Karpas-422 (cell line): Measurements from ENCODE around the gene XRCC5. TPM values are rescaled to one million over a fixed set of nuclear protein-coding genes. Genes with fewer than 3 reads are reported as not detected.

Experiments used
- DNase-seq: peaks from one replicate; pipeline ENCODE4 v3.0.0-alpha.2; 2015
- H2AFZ ChIP-seq: fragments of 200-600 bp; sonication (generic); 2 replicates; pipeline ENCODE4 v1.6.1; 2014; ENCODE audit warnings: antibody characterized with exemption, low read length, mixed read lengths
- H3K27ac ChIP-seq: fragments of 200-600 bp; sonication (generic); 2 replicates; pipeline ENCODE4 v1.5.1; 2014; ENCODE audit warnings: mild to moderate bottlenecking, low read length, moderate library complexity
- H3K27me3 ChIP-seq: fragments of 200-600 bp; sonication (generic); 2 replicates; pipeline ENCODE4 v1.6.1; 2014; ENCODE audit warnings: low read length, mixed read lengths
- H3K36me3 ChIP-seq: fragments of 200-600 bp; sonication (generic); 2 replicates; pipeline ENCODE4 v1.6.1; 2014; ENCODE audit warnings: low read length, mixed read lengths; ENCODE audit not compliant: insufficient read depth
- H3K4me1 ChIP-seq: fragments of 200-600 bp; sonication (generic); 2 replicates; pipeline ENCODE4 v1.6.1; 2014; ENCODE audit warnings: mild to moderate bottlenecking, low read length, mixed read lengths
- H3K4me2 ChIP-seq: fragments of 200-600 bp; sonication (generic); 2 replicates; pipeline ENCODE4 v1.6.1; 2014; ENCODE audit warnings: low read length, low read depth, mild to moderate bottlenecking; ENCODE audit not compliant: poor library complexity, severe bottlenecking
- H3K4me3 ChIP-seq: fragments of 200-600 bp; sonication (generic); 2 replicates; pipeline ENCODE4 v1.5.1; 2014; ENCODE audit warnings: mild to moderate bottlenecking, antibody characterized with exemption, low read length, mixed read lengths
- H3K79me2 ChIP-seq: fragments of 200-600 bp; sonication (generic); 2 replicates; pipeline ENCODE4 v1.6.1; 2014; ENCODE audit warnings: mild to moderate bottlenecking, low read length, mixed read lengths
- H3K9ac ChIP-seq: fragments of 200-600 bp; sonication (generic); 2 replicates; pipeline ENCODE4 v1.6.0; 2014; ENCODE audit warnings: low read length
- H3K9me2 ChIP-seq: fragments of 200-600 bp; sonication (generic), shearing (Covaris generic); replicated peaks from 2 replicates; pipeline ENCODE4 v1.6.0; 2014; ENCODE audit warnings: mild to moderate bottlenecking, low read length, moderate library complexity; ENCODE audit not compliant: insufficient read depth
- H3K9me3 ChIP-seq: fragments of 300-700, 200-600 bp; sonication (generic); 2 replicates; pipeline ENCODE4 v1.6.1; 2014; ENCODE audit warnings: low read length, mixed read lengths
- H4K20me1 ChIP-seq: fragments of 200-600 bp; sonication (generic); 2 replicates; pipeline ENCODE4 v1.6.1; 2014; ENCODE audit warnings: mild to moderate bottlenecking, antibody characterized with exemption, low read length, low read depth; ENCODE audit not compliant: insufficient read depth
- total RNA-seq: library from RNA; depleted of rRNA; stranded (reverse); fragments of >200 nt; shearing (Covaris generic); gene quantifications from 2 replicates; pipeline ENCODE4 v1.2.3, GENCODE V29; 2014; ENCODE audit warnings: low replicate concordance

The XRCC5 gene
- total RNA-seq, 1 experiment from 2014 or later = 107 TPM

DNA sequence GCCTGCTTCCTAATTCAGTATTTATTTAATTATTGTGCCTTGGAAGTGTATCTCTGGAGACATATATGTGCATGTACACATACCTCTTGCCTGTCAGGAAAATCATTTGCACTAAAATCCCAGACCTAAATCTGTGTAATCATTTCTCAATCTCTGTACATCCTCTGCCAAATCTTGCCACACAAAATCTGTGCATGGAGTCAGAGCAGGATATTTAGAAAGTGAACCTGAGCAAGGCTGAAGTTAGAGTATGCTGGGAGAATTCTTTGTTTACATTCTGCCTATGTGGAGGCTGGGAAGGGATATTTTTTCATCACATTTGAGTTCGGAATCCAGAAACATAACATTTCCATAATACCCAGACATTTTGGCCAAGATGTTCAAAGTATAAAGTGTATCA is 9.3 kb downstream of the XRCC5 start:
- Histone ChIP-seq H3K9me2 (no peaks in the 10 kb centered on the region), H3K27ac (no peak overlapping the region), H4K20me1 (peaks cover 21% of the 10 kb centered on the region; the same call in 1 of the 2 replicates), H3K36me3 (peaks cover 83% of the 10 kb centered on the region), H3K4me1 (peaks cover 19% of the 10 kb centered on the region), H3K4me3 (no peak overlapping the region), H3K9me3 (no peaks in the 10 kb centered on the region), H3K9ac (no peak overlapping the region), H3K27me3 (no peaks in the 10 kb centered on the region), H3K79me2 (peaks cover 84% of the 10 kb centered on the region), H3K4me2 (no peak overlapping the region), H2AFZ (no peak overlapping the region)
- DNase-seq = no peak

GRCh38 chr2:216119146-216119545 is 10.0 kb downstream of the XRCC5 start:
- DNase-seq = no peak
- H3K9me2 ChIP-seq = no peaks in the 10 kb centered on the region
- H3K79me2 ChIP-seq = peaks cover 90% of the 10 kb centered on the region
- H3K9me3 ChIP-seq = no peaks in the 10 kb centered on the region
- no peak overlapping the region for H2AFZ ChIP-seq
- H3K9ac ChIP-seq = no peak overlapping the region
- no peak overlapping the region for H3K4me3 ChIP-seq
- peaks cover 21% of the 10 kb centered on the region; the same call in 1 of the 2 replicates for H4K20me1 ChIP-seq
- H3K27ac ChIP-seq = no peak overlapping the region
- peaks cover 85% of the 10 kb centered on the region for H3K36me3 ChIP-seq
- peaks cover 17% of the 10 kb centered on the region for H3K4me1 ChIP-seq
- H3K27me3 ChIP-seq = no peaks in the 10 kb centered on the region
- no peak overlapping the region for H3K4me2 ChIP-seq

DNA sequence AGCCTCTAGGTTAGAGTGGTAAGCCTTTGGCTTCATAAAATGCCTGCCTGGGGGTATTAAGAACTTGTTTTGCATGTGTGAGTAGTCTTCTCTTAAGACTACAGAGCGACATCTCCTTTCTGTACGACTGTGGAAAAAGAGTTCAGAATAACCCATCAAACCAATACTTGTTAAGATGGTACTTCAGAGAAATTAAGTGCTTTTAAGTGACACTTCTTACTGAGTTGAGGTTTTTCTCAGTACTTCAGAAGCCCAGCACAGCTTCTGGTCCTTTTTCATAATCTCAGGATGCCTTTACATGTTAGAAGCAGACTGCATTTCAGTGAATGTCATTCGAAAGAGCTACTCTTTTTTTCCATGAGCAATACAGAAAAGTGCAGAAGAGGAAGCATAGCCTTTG is 10.8 kb downstream of the XRCC5 start:
- DNase-seq = no peak
- peaks cover 12% of the 10 kb centered on the region for H3K4me1 ChIP-seq

DNA sequence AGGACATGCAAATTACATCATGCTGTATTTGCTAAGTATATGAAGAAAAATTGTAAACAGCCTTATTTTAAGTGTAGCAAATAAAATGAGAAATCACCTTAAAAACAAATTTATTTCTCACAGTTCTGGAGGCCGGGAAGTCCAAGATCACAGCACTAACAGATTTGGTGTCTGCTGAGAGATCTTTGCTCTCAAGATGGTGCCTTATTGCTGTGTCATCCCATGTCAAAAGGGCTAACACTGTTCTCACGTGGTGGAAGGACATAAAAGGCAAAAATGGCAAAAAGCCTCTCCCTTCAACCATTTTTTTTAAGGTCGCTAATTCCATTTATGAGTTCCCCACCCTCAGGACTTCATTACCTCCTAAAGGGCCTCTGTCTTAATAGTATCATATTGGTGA is 12.1 kb downstream of the XRCC5 start:
- no peak overlapping the region for H3K27ac ChIP-seq
- H3K9ac ChIP-seq = no peak overlapping the region
- DNase-seq = no peak
- no peaks in the 10 kb centered on the region for H3K27me3 ChIP-seq
- H4K20me1 ChIP-seq = peaks cover 28% of the 10 kb centered on the region
- H3K4me2 ChIP-seq = no peak overlapping the region
- no peaks in the 10 kb centered on the region; the same call in 1 of the 2 replicates for H3K4me1 ChIP-seq
- H3K4me3 ChIP-seq = no peak overlapping the region
- H3K36me3 ChIP-seq = peaks cover 89% of the 10 kb centered on the region
- H3K9me3 ChIP-seq = no peaks in the 10 kb centered on the region
- no peaks in the 10 kb centered on the region for H3K9me2 ChIP-seq
- no peak overlapping the region for H2AFZ ChIP-seq
- peaks cover 94% of the 10 kb centered on the region for H3K79me2 ChIP-seq

More for the DNA sequence above, 10.8 kb downstream of the XRCC5 start:
- no peak overlapping the region for H3K4me2 ChIP-seq
- H2AFZ ChIP-seq = no peak overlapping the region
- H3K4me3 ChIP-seq = no peak overlapping the region
- no peaks in the 10 kb centered on the region for H3K27me3 ChIP-seq
- H3K9me2 ChIP-seq = no peaks in the 10 kb centered on the region
- peaks cover 21% of the 10 kb centered on the region; the same call in 1 of the 2 replicates for H4K20me1 ChIP-seq
- H3K9ac ChIP-seq = no peak overlapping the region
- H3K36me3 ChIP-seq = peaks cover 91% of the 10 kb centered on the region
- H3K27ac ChIP-seq = no peak overlapping the region
- peaks cover 96% of the 10 kb centered on the region for H3K79me2 ChIP-seq
- no peaks in the 10 kb centered on the region for H3K9me3 ChIP-seq

DNA sequence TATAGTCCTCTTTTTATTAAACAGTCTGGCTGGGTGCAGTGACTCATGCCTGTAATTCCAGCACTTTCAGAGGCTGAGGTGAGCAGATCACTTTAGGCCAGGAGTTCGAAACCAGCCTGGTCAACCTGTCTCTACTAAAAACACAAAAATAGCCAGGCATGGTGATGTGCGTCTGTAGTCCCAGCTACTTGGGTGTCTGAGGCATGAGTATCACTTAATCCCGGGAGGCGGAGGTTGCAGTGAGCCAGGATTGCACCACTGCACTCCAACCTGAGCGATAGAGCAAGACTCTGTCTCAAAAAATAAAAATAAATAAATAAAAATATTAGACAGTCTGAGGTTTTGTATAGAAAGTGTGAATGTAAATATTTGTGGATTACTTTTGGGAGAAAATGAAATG is 17.8 kb downstream of the XRCC5 start:
- Histone ChIP-seq H3K4me2 (no peak overlapping the region), H3K79me2 (peaks cover 89% of the 10 kb centered on the region), H3K27me3 (no peaks in the 10 kb centered on the region), H3K9ac (no peak overlapping the region), H3K4me1 (no peaks in the 10 kb centered on the region), H4K20me1 (peaks cover 23% of the 10 kb centered on the region), H3K27ac (no peak overlapping the region), H3K4me3 (no peak overlapping the region), H3K9me2 (no peaks in the 10 kb centered on the region), H2AFZ (no peak overlapping the region), H3K9me3 (no peaks in the 10 kb centered on the region), H3K36me3 (peaks cover 85% of the 10 kb centered on the region)
- no peak for DNase-seq

- Histone ChIP-seq H2AFZ (no peak overlapping the region), H3K4me1 (no peaks in the 10 kb centered on the region), H3K27ac (no peak overlapping the region), H4K20me1 (peaks cover 27% of the 10 kb centered on the region), H3K9ac (no peak overlapping the region), H3K4me3 (no peak overlapping the region), H3K4me2 (no peak overlapping the region), H3K9me3 (no peaks in the 10 kb centered on the region), H3K36me3 (peaks cover 89% of the 10 kb centered on the region), H3K27me3 (no peaks in the 10 kb centered on the region), H3K79me2 (peaks cover 89% of the 10 kb centered on the region), H3K9me2 (no peaks in the 10 kb centered on the region)
- DNase-seq = no peak
Observed at GRCh38 chr2:216130346-216130971, 21.3 kb downstream of the XRCC5 start.

DNA sequence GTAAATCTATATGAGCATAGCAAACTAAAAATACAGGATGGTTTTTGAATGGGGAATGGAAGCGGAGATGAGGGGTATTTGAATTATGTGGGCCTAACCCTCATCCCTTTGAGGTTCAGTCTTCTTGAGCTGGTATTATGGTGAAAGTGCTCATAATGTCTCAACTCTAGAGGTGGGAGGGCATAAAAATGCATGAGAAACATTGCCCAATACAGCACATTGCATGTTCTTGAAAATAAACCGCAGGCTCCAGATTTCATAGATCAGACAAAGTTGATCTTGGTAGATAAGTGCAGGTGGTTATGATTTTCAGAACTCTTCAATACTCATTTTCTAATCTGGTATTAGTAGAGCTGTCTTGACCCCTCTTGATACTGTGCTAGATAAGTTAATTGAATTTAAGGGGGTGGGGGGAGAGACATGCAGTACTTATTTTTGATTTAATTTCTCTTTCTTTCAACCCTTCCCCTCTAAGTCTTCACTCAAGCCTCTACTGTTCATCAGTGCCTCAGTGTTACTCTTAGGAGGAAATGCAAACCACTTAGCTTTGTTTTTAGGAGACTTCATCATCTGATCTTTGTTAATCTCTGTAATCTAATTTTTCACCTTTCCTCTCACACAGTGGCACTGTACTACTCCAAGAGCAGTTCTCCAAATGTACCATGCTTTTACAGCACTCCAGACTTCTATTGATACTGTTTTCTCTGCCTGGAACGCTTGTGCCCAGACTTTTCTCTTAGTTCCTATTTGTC is 22.2 kb downstream of the XRCC5 start:
- DNase-seq = no peak
- no peaks in the 10 kb centered on the region for H3K9me3 ChIP-seq
- H3K79me2 ChIP-seq = peaks cover 82% of the 10 kb centered on the region
- no peaks in the 10 kb centered on the region for H3K4me1 ChIP-seq
- H3K4me3 ChIP-seq = no peak overlapping the region
- H3K4me2 ChIP-seq = no peak overlapping the region
- no peak overlapping the region for H3K9ac ChIP-seq
- no peak overlapping the region for H3K27ac ChIP-seq
- H3K36me3 ChIP-seq = peaks cover 80% of the 10 kb centered on the region
- peaks cover 21% of the 10 kb centered on the region for H4K20me1 ChIP-seq
- H2AFZ ChIP-seq = no peak overlapping the region
- H3K9me2 ChIP-seq = no peaks in the 10 kb centered on the region
- no peaks in the 10 kb centered on the region for H3K27me3 ChIP-seq

DNA sequence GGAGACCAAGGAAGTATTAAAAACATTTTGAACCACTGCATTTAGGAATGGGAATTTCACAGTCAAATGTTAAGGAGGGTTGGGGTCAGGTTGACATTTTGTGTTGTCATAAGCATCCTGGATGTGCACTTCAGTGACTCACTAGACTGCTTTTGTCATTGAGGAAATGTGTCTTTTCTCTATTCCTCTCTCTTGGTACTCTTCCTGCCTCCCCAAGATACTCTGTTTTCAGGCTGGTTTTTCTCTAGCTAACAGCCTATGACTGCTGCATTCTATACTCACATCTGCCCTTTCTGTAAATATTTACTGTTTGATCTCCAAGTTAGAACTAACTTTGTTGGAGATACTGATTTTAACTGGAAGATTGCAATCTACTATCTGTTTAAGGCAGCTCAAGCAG is 23.4 kb downstream of the XRCC5 start:
- H4K20me1 ChIP-seq = peaks cover 22% of the 10 kb centered on the region
- H2AFZ ChIP-seq = no peak overlapping the region
- H3K4me2 ChIP-seq = no peak overlapping the region
- no peaks in the 10 kb centered on the region for H3K9me3 ChIP-seq
- no peak overlapping the region for H3K4me3 ChIP-seq
- H3K4me1 ChIP-seq = no peaks in the 10 kb centered on the region
- H3K36me3 ChIP-seq = peaks cover 80% of the 10 kb centered on the region
- peaks cover 82% of the 10 kb centered on the region for H3K79me2 ChIP-seq
- no peak for DNase-seq
- H3K27ac ChIP-seq = no peak overlapping the region
- H3K9me2 ChIP-seq = no peaks in the 10 kb centered on the region
- no peak overlapping the region for H3K9ac ChIP-seq
- H3K27me3 ChIP-seq = no peaks in the 10 kb centered on the region
